SJCRH30 (cell line): ENCODE measurements around the gene GPS1. TPM values are rescaled to one million over a fixed set of nuclear protein-coding genes. Genes with fewer than 3 reads are reported as not detected.

Source experiments
- DNase-seq, 2 experiments: peaks; one replicate each; pipeline ENCODE4 v3.0.0-alpha.2; 2015 to 2020
- H3K27ac ChIP-seq: fragments of 250-450 bp; sonication (Bioruptor Pico); 2 replicates; pipeline ENCODE4 v1.5.1; 2020; ENCODE audit warnings: mild to moderate bottlenecking, moderate library complexity
- H3K27me3 ChIP-seq: fragments of 250-450 bp; sonication (Bioruptor Pico); 2 replicates; pipeline ENCODE4 v1.5.1; 2020; ENCODE audit warnings: mild to moderate bottlenecking, moderate library complexity
- H3K36me3 ChIP-seq: fragments of 250-450 bp; sonication (Bioruptor Pico); 2 replicates; pipeline ENCODE4 v1.5.1; 2020; ENCODE audit warnings: mild to moderate bottlenecking, moderate library complexity
- H3K4me1 ChIP-seq: fragments of 250-450 bp; sonication (Bioruptor Pico); 2 replicates; pipeline ENCODE4 v1.5.1; 2020; ENCODE audit warnings: mild to moderate bottlenecking, moderate library complexity
- H3K4me3 ChIP-seq: fragments of 250-450 bp; sonication (Bioruptor Pico); 2 replicates; pipeline ENCODE4 v1.5.1; 2020; ENCODE audit warnings: mild to moderate bottlenecking, moderate library complexity
- H3K9me3 ChIP-seq: fragments of 250-450 bp; sonication (Bioruptor Pico); replicated peaks from 2 replicates; pipeline ENCODE4 v1.5.1; 2020; ENCODE audit warnings: mild to moderate bottlenecking, moderate library complexity
- total RNA-seq: library from RNA; depleted of rRNA; stranded (reverse); fragments of >200 nt; shearing (Covaris generic); gene quantifications from 2 replicates; pipeline ENCODE4 v1.2.3, GENCODE V29; 2014

GPS1 gene
- total RNA-seq, 1 experiment from 2014 or later: 168 TPM

- H3K36me3 ChIP-seq: peaks cover 98% of the 10 kb centered on the region
- no peaks in the 10 kb centered on the region for H3K9me3 ChIP-seq
- no peak overlapping the region for H3K4me3 ChIP-seq
- no peak for DNase-seq
- H3K4me1 ChIP-seq: no peaks in the 10 kb centered on the region
- no peaks in the 10 kb centered on the region for H3K27me3 ChIP-seq
- H3K27ac ChIP-seq: no peak overlapping the region
Observed at GRCh38 chr17:82085931-82086764, 34.5 kb downstream of the GPS1 start.

DNA sequence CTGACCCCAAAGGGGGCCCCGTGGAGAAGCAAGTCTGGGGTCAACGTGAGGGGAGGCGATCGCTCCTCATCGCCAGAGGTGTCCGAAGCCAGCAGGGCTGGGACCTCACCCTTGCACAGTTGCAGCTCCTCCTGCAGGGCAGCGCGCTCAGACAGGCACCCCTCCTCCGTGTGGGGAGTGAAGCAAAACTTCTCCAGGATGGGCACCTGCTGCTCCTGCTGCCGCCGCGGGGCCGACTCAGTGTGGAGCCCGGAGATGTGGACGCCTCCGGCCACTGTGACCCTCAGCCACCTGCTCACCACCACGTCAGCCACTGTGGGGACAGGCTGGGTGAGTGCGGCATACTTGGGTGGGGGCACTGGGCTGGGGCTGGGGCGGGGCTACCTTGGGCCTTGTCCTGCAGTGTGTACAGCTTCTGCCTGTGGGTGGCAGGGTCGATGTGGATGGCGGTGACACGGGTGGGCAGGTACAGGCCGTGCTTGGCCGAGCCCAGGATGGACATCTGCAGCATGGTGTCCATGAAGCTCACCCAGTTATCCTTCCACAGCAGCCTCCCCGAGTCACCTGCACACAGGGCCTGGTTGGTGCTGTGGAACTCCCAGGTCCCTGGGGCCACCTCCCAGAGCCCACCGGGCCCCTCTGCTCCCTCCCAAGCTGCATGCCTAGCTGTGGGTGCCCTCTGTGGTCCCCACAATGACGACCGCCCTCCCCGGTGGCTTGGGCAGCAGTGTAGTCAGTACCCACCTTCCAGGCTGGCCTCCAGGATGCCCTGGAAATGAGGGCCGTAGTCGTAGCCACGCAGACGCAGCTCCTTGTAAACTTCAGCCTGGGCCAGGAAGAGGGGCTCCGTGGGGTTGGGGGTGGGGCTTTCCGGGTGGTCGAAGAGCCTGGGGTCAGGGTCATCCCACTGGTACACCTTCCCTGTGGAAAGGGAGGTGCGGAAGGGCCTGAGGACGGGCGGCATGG is 35.5 kb downstream of the GPS1 start:
- H3K36me3 ChIP-seq: peaks cover 100% of the 10 kb centered on the region
- H3K4me3 ChIP-seq: no peak overlapping the region
- H3K27ac ChIP-seq: no peak overlapping the region
- no peaks in the 10 kb centered on the region for H3K4me1 ChIP-seq
- H3K27me3 ChIP-seq: no peaks in the 10 kb centered on the region
- DNase-seq: no peak
- no peaks in the 10 kb centered on the region for H3K9me3 ChIP-seq

DNA sequence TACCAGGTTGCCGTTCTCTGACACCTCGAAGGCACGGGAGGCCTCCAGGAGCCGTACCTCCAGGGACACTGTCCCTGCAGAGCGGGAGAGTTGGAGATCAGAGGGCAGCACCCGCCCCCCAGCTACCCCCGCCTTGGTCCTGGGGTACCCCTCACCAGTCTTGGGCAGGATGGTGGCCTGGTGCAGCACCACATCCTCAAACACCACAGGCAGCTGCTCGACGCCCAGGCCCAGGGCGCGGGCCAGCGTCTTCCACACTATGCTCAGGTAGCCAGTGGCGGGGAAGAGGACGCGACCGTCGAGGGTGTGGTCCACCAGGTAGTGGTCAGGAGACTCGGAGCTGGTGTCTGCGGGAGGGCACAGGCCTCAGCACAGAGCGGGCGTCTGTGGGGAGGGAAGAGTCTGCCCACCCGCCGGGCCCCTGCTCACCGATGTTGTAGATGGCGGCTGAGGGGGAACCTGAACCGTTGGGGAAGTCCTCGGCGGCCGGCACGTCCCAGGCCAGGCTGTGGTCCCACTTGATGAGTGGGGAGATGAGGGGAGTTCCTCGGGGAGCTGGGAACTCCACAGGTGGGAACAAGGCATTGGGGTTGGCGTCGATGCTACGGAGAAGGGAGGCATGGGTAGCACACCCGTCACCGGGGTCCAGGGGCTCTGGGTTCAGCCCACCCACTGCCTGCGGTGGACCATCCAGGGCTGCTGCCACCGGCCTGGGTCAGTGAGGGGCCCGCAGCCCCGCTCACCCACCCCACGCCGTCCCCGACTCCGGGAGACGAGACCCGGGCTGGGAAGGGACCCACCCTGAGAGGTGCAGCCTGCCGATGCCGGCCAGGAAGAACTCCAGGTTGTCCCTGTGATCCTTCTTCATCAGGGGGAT is 36.5 kb downstream of the GPS1 start:
- H3K27me3 ChIP-seq: no peaks in the 10 kb centered on the region
- H3K27ac ChIP-seq: no peak overlapping the region
- H3K36me3 ChIP-seq: peaks cover 100% of the 10 kb centered on the region
- no peaks in the 10 kb centered on the region for H3K9me3 ChIP-seq
- H3K4me3 ChIP-seq: no peak overlapping the region
- no peak for DNase-seq
- H3K4me1 ChIP-seq: no peaks in the 10 kb centered on the region

DNA sequence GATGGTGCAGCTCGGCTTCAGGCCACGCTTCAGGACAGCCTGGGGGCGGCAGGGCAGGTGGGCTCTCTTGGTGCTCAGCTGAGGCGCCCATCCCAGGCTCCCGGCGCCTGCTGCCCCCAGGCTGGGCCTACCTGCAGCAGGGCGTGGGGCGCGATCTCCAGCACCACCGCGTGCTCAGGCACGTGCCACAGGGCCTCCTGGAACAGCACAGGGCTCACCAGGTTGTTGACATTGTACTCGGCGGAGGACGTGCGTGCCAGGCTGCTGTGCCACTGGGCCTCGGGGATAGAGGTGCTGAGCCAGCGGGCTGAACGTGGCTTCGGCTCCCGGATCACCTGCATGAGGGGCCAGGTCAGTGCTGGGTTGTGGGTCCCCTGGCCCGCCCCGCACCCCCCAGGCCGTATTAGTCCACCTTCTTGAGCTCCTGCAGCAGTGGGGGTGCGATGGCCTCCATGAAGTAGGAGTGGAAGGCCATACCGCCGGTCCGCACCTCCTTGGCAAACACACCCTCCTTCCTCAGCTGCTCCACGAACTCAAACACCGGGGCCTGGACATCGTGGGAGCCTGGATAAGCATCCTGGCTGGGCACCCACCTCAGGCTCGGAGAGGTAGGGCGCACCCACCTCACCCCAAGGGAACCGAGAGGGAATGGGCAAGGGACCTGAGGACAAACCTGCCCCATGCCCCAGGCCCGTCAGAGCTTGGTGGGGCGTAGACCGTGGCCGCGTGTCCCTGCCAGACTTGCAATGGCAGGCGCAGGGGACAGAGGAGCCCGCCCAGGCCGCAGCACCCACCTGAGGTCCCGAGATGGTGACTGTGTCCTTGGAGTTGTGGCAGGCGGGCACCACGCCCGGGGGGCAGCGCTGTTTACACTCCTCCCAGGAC is 37.4 kb downstream of the GPS1 start:
- no peak for DNase-seq
- Histone ChIP-seq H3K4me1 (no peaks in the 10 kb centered on the region), H3K36me3 (peaks cover 99% of the 10 kb centered on the region), H3K27me3 (no peaks in the 10 kb centered on the region), H3K9me3 (no peaks in the 10 kb centered on the region), H3K4me3 (no peak overlapping the region), H3K27ac (no peak overlapping the region)

GRCh38 chr17:82089723-82090548 is 38.2 kb downstream of the GPS1 start:
- Histone ChIP-seq H3K9me3 (no peaks in the 10 kb centered on the region), H3K27ac (no peak overlapping the region), H3K36me3 (peaks cover 96% of the 10 kb centered on the region), H3K4me1 (no peaks in the 10 kb centered on the region), H3K27me3 (no peaks in the 10 kb centered on the region), H3K4me3 (no peak overlapping the region)
- DNase-seq: no peak

DNA sequence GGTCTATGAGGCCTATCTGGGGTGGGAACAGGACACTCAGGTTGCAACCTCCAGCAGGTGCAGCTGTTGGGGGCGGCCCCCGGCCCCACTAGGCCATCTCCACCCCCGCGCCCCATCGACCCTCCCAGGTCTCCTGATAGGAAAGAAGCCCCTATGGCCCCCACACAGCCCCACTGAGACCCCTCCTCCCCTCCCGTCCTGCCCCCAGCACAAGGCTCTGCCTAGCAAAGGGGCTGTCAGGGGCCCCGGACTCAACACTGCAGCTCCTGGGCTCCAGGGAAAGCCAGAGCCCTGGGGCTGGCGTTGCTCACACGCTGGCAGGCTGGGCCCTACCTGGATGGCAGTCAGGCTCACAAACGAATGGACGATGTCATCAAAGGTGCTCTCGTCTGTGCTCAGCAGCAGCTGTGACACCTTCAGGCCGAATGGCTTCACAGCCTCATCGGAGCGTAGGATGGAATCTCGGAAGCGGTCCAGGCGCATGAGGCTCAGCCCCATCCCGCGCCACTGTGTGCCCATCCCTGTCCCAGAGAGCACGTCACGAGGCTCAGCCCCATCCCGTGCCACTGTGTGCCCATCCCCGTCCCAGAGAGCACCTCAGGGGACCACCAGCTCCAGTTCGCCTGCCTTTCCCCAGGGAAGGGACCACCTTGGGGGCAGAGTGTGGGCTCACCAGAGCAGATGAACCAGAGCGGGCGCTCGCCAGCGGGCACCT is 39.0 kb downstream of the GPS1 start:
- H3K36me3 ChIP-seq: peaks cover 96% of the 10 kb centered on the region
- H3K4me1 ChIP-seq: no peaks in the 10 kb centered on the region
- H3K9me3 ChIP-seq: no peaks in the 10 kb centered on the region

DNA sequence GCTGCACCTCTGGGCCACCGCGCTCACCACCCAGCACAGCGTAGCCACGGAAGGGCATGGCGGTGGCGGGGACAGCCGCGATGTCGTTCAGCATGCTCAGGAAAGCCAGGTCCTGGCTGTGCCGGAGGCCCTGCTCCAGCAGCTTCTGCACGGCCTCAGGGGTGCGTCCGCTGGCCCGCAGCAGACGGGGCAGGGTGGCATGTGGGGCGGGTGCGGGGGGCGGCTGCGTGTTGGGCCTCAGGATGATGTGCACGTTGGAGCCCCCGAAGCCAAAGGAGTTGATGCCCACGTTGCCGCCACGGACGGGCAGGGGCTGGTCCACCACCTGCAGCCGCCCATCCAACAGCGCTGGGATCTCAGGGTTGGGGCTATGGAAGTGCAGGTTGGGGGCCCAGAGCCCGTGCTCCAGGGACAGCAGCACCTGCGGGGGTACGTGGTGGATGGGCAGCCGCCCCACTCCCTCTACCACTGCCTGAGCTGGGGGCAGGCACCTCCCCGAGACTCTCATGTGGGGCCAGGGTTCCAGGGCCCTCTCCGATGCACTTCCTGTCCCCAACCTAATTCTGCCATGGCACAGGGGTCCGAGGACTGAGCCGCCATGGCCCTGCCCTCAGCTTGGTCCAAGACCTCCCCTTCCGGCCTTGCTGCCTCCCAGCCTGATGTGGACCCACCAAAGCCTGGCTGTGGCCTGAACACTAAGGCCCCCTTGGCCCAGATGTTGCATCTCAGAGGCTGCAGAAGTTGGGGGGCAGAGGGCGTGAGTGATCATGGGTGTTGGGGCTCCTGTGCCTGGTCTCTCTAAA is 39.8 kb downstream of the GPS1 start:
- no peaks in the 10 kb centered on the region for H3K9me3 ChIP-seq
- H3K4me3 ChIP-seq: no peak overlapping the region
- no peak overlapping the region for H3K27ac ChIP-seq
- H3K4me1 ChIP-seq: peaks cover 3% of the 10 kb centered on the region; the same call in 1 of the 2 replicates
- H3K36me3 ChIP-seq: peaks cover 96% of the 10 kb centered on the region
- H3K27me3 ChIP-seq: no peaks in the 10 kb centered on the region
- no peak for DNase-seq

More for the DNA sequence above, 39.0 kb downstream of the GPS1 start:
- no peaks in the 10 kb centered on the region for H3K27me3 ChIP-seq
- no peak overlapping the region for H3K4me3 ChIP-seq
- no peak overlapping the region for H3K27ac ChIP-seq
- DNase-seq: no peak

GRCh38 chr17:82092094-82092586 is 40.4 kb downstream of the GPS1 start:
- no peaks in the 10 kb centered on the region for H3K27me3 ChIP-seq
- H3K4me1 ChIP-seq: peaks cover 3% of the 10 kb centered on the region; the same call in 1 of the 2 replicates
- H3K36me3 ChIP-seq: peaks cover 92% of the 10 kb centered on the region
- no peak overlapping the region for H3K4me3 ChIP-seq
- DNase-seq: no peak
- H3K27ac ChIP-seq: no peak overlapping the region
- no peaks in the 10 kb centered on the region for H3K9me3 ChIP-seq

DNA sequence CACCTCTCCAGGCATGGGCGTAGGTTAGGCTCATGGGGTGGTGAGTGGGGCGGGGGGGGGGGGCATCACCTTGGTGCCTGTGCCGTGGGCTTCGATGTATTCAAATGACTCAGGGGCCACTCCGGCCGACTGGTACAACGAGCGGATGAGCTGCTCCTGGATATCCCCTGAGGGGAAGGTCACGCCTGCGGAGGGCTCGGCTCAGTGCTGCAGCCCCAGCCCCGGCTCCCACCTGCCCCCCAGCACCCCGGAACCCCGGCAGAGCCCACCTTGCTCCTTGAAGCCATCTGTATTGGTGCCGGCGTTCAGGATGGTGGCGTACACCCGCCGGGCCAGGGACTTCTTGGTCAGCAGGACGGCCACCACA is 40.9 kb downstream of the GPS1 start:
- no peak for DNase-seq
- Histone ChIP-seq H3K9me3 (no peaks in the 10 kb centered on the region), H3K27ac (no peak overlapping the region), H3K36me3 (peaks cover 87% of the 10 kb centered on the region), H3K4me1 (peaks cover 3% of the 10 kb centered on the region; the same call in 1 of the 2 replicates), H3K27me3 (no peaks in the 10 kb centered on the region), H3K4me3 (no peak overlapping the region)

GRCh38 chr17:82092995-82093751 is 41.5 kb downstream of the GPS1 start:
- H3K9me3 ChIP-seq: no peaks in the 10 kb centered on the region
- no peak overlapping the region for H3K27ac ChIP-seq
- H3K36me3 ChIP-seq: peaks cover 81% of the 10 kb centered on the region
- H3K4me1 ChIP-seq: peaks cover 3% of the 10 kb centered on the region; the same call in 1 of the 2 replicates
- no peak for DNase-seq
- no peak overlapping the region for H3K4me3 ChIP-seq
- H3K27me3 ChIP-seq: no peaks in the 10 kb centered on the region
